ENCODE measurements around the gene POM121L2. TPM values are rescaled to one million over a fixed set of nuclear protein-coding genes. Genes with fewer than 3 reads are reported as not detected.
A peak's percentile ranks its signal among the peaks of the same experiment; 100 is the strongest.

Gene POM121L2
- total RNA-seq, result not detected

DNA sequence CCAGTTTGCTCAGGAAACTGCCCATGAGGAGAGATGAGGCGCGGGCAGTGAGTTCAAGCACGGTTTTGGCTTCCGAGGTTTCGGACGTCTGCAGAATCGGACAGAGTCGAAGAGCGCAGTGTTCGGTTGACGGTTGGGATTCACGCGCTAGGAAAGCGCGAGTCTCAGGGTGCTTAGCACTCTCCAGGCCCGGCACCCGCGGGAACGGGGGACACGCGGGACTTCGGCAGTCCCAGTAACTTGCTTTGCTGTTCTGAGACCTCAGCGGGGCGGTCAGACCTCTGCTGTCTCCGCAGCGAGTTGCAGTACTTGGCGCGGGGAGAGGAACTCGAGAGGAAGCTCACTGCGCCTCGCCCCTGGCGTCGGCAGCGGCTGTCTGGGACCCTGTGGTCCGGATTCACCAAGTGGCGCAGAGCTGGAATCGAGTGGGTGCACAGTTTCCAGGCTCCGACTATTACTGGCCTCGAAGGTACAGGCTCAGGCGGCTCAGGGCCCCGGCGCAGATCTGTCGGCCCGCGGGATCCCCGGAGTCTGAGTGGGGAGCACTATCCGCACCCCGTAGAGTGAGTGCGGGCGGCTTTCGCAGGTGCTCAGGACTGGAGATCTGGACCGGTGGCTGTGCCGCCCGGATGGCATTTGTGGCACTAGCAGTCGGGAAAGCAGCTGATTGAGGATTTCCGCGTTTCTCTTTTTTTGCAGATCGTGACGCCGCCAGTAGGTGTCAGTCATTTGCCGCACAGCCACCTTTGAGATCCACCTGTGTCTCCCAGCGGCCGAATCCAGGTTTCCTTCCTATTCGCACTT lies at the start of gene POM121L2:
Gene POM121L2, minus strand, starts transcription at position 128 of the 804 bp plus-strand sequence. Its CDS starts 103 bp downstream, at position 25.
- Mint-ChIP-seq H3K27me3 (peaks cover 62% of the 10 kb centered on the region), H3K36me3 (ENCODE audit: low read depth) (no peaks in the 10 kb centered on the region), H3K4me3 (peak within 1 kb of the TSS; percentile 75), H3K9me3 (no peaks in the 10 kb centered on the region), H3K27ac (no peak within 1 kb of the TSS), H3K4me1 (ENCODE audit: low read depth) (peaks cover 5% of the 10 kb centered on the region)
- CTCF ChIA-PET, result interaction anchor here (0.6 to 1.5 kb wide), 25 partner anchors 8 to 477 kb away, joined by 3 to 7 read pairs (median 4); no protein-coding TSS in a partner anchor
- POLR2A ChIA-PET, result interaction anchor here (1.2 to 1.5 kb wide), 3 partner anchors 76 to 186 kb away, joined by 3 read pairs; partner anchors contain the start of gene ZNF391
- ATAC-seq (peak; percentile 74), DNase-seq (peak; percentile 72)
- intact Hi-C loops (cut with micrococcal nuclease), result loop anchor here (5.0 to 10.0 kb wide), 2 partner anchors 125 to 292 kb away; no protein-coding TSS in a partner anchor
- TF ChIP-seq, protein P1, sequence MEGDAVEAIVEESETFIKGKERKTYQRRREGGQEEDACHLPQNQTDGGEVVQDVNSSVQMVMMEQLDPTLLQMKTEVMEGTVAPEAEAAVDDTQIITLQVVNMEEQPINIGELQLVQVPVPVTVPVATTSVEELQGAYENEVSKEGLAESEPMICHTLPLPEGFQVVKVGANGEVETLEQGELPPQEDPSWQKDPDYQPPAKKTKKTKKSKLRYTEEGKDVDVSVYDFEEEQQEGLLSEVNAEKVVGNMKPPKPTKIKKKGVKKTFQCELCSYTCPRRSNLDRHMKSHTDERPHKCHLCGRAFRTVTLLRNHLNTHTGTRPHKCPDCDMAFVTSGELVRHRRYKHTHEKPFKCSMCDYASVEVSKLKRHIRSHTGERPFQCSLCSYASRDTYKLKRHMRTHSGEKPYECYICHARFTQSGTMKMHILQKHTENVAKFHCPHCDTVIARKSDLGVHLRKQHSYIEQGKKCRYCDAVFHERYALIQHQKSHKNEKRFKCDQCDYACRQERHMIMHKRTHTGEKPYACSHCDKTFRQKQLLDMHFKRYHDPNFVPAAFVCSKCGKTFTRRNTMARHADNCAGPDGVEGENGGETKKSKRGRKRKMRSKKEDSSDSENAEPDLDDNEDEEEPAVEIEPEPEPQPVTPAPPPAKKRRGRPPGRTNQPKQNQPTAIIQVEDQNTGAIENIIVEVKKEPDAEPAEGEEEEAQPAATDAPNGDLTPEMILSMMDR (IDR thresholded peaks at IDR 0.05), result peak; percentile 84

DNA sequence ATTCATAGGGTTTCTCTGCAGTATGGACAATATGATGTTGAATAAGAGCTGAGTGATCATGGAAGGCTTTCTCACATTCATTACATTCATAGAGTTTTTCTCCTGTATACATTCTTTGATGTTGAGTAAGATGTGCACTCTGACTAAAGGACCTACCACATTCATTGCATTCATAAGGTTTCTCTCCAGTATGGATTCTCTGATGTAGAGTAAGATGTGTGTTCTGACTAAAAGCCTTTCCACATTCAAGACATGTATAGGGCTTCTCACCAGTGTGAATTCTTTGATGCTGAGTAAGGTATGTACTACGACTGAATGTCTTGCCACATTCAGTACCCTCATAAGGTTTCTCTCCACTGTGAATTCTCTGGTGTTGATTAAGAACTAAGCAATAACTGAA lies 47.2 kb upstream of the POM121L2 start:
- Mint-ChIP-seq H3K4me3 (no peak overlapping the region), H3K27ac (no peak overlapping the region), H3K4me1 (ENCODE audit: low read depth) (no peaks in the 10 kb centered on the region), H3K27me3 (no peaks in the 10 kb centered on the region), H3K9me3 (peaks cover 43% of the 10 kb centered on the region), H3K36me3 (ENCODE audit: low read depth) (peaks cover 41% of the 10 kb centered on the region)
- no peak for ATAC-seq
- POLR2A ChIA-PET, result no interaction called here
- TF ChIP-seq, protein P1 (IDR thresholded peaks at IDR 0.05), result no peak
- DNase-seq, result no peak
- CTCF ChIA-PET, result no interaction called here
- intact Hi-C loops (cut with micrococcal nuclease), result no loop called here

DNA sequence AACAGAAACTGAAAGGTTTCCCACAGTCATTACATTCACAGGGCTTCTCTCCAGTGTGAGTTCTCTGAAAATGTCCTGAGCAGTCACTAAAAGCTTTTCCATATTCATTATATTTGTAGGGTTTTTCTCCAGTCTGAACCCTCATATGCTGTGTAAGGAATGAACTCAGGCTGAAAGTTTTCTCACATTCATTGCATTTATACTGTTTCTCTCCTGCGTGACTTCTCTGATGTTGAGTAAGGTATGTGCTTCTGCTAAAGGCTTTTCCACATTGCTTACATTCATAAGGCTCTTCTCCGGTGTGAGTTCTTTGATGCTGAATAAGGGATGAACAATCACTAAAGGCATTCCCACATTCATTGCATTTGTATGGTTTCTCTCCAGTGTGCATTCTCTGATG lies 46.7 kb upstream of the POM121L2 start:
- peaks cover 41% of the 10 kb centered on the region for H3K36me3 Mint-ChIP-seq (ENCODE audit: low read depth)
- no peak overlapping the region for H3K4me3 Mint-ChIP-seq
- H3K9me3 Mint-ChIP-seq, result peaks cover 44% of the 10 kb centered on the region
- TF ChIP-seq, protein P1 (IDR thresholded peaks at IDR 0.05), result no peak
- ATAC-seq (no peak), DNase-seq (no peak)
- intact Hi-C loops (cut with micrococcal nuclease), result no loop called here
- CTCF ChIA-PET, result no interaction called here
- H3K27ac Mint-ChIP-seq, result no peak overlapping the region
- H3K27me3 Mint-ChIP-seq, result no peaks in the 10 kb centered on the region
- H3K4me1 Mint-ChIP-seq (ENCODE audit: low read depth), result no peaks in the 10 kb centered on the region
- POLR2A ChIA-PET, result no interaction called here

GRCh38 chr6:27352850-27353249 lies 40.8 kb upstream of the POM121L2 start:
- peaks cover 13% of the 10 kb centered on the region for H3K9me3 Mint-ChIP-seq

More at GRCh38 chr6:27352850-27353249, 40.8 kb upstream of the POM121L2 start:
- H3K4me1 Mint-ChIP-seq (ENCODE audit: low read depth), result no peaks in the 10 kb centered on the region
- no peak overlapping the region for H3K4me3 Mint-ChIP-seq
- TF ChIP-seq, protein P1 (IDR thresholded peaks at IDR 0.05), result no peak
- intact Hi-C loops (cut with micrococcal nuclease), result no loop called here
- peaks cover 5% of the 10 kb centered on the region for H3K36me3 Mint-ChIP-seq (ENCODE audit: low read depth)
- no peak for ATAC-seq
- no peak for DNase-seq
- no peaks in the 10 kb centered on the region for H3K27me3 Mint-ChIP-seq
- POLR2A ChIA-PET, result no interaction called here
- H3K27ac Mint-ChIP-seq, result no peak overlapping the region
- CTCF ChIA-PET, result no interaction called here
